PC-3 (cell line): ENCODE results near the gene PPP1R1B. TPM values are rescaled to one million over a fixed set of nuclear protein-coding genes. Genes with fewer than 3 reads are reported as not detected.
A peak's percentile ranks its signal among the peaks of the same experiment; 100 is the strongest.

Source experiments
- ATAC-seq: fragments of 200-7000 bp; cut with Tn5 transposase; 2 replicates; pipeline ENCODE4 v1.9.1; 2020; ENCODE audit warnings: mild to moderate bottlenecking, moderate library complexity
- BruUV-seq: library from RNA; stranded (reverse); fragments of 400-500 nt; replicated peaks from 2 replicates; lab custom pipeline; 2021; lab: Mats Ljungman, UMichigan
- CTCF ChIA-PET: fragments of 300-600 bp; sonication (Branson Sonifier 250); formaldehyde crosslinking; loops from one replicate; lab custom pipeline; 2022; ENCODE audit warnings: antibody characterized with exemption; lab: Charles Lee
- POLR2A ChIA-PET: fragments of 300-600 bp; sonication (Branson Sonifier 250); formaldehyde crosslinking; loops from one replicate; lab custom pipeline; 2022; ENCODE audit warnings: antibody characterized with exemption; ENCODE audit not compliant: unreplicated experiment; lab: Charles Lee
- DNase-seq: peaks from one replicate; pipeline ENCODE4 v3.0.0-alpha.2; 2015
- H2AFZ ChIP-seq: fragments of 300-600 bp; sonication (generic); 2 replicates; pipeline ENCODE4 v1.6.0; 2016; ENCODE audit warnings: antibody characterized with exemption, low read length
- H3F3A ChIP-seq: fragments of 300-600 bp; sonication (generic); one replicate; pipeline ENCODE4 v1.6.0; 2017; ENCODE audit warnings: antibody characterized with exemption, low read length, control low read depth, mild to moderate bottlenecking; ENCODE audit not compliant: unreplicated experiment
- H3K27ac ChIP-seq: fragments of 300-600 bp; sonication (generic); 2 replicates; pipeline ENCODE4 v1.5.1; 2016; ENCODE audit warnings: mild to moderate bottlenecking, low read length
- H3K27me3 ChIP-seq: fragments of 300-600 bp; sonication (generic); 2 replicates; pipeline ENCODE4 v1.6.1; 2016; ENCODE audit warnings: low read length, mixed read lengths
- H3K36me3 ChIP-seq: fragments of 300-600 bp; sonication (generic); 2 replicates; pipeline ENCODE4 v1.6.1; 2016; ENCODE audit warnings: low read depth, mixed run types, low read length, mixed read lengths
- H3K4me1 ChIP-seq: fragments of 300-600 bp; sonication (generic); 2 replicates; pipeline ENCODE4 v1.5.1; 2016; ENCODE audit warnings: low read length; ENCODE audit not compliant: insufficient read depth
- H3K4me2 ChIP-seq: fragments of 300-600 bp; sonication (generic); 2 replicates; pipeline ENCODE4 v1.6.0; 2016; ENCODE audit warnings: low read length
- H3K4me3 ChIP-seq: fragments of 300-600 bp; sonication (generic); 2 replicates; pipeline ENCODE4 v1.5.1; 2016; ENCODE audit warnings: mild to moderate bottlenecking, low read length, mixed read lengths
- H3K79me2 ChIP-seq: fragments of 300-600 bp; sonication (generic); 2 replicates; pipeline ENCODE4 v1.6.1; 2017; ENCODE audit warnings: low read length, mixed read lengths
- H3K9ac ChIP-seq: fragments of 300-600 bp; sonication (generic); 2 replicates; pipeline ENCODE4 v1.6.0; 2016; ENCODE audit warnings: mild to moderate bottlenecking, low read length
- H3K9me2 ChIP-seq: fragments of 300-600 bp; sonication (generic); replicated peaks from 2 replicates; pipeline ENCODE4 v1.6.1; 2016; ENCODE audit warnings: mixed run types, low read length, mixed read lengths
- H3K9me3 ChIP-seq: fragments of 300-600 bp; sonication (generic); 2 replicates; pipeline ENCODE4 v1.6.1; 2016; ENCODE audit warnings: low read length, mixed read lengths
- H4K20me1 ChIP-seq: fragments of 300-600 bp; sonication (generic); 2 replicates; pipeline ENCODE4 v1.6.1; 2016; ENCODE audit warnings: low read length, mixed read lengths
- EZH2 ChIP-seq: fragments of 300-600 bp; sonication (generic); IDR thresholded peaks from one replicate; pipeline ENCODE4 v1.6.1; 2017; ENCODE audit warnings: antibody characterized with exemption, mild to moderate bottlenecking, low read length; ENCODE audit not compliant: unreplicated experiment
- EZH2phosphoT487 ChIP-seq: fragments of 300-600 bp; sonication (generic); IDR thresholded peaks from 2 replicates; pipeline ENCODE4 v1.6.1; 2018; ENCODE audit warnings: mild to moderate bottlenecking, antibody characterized with exemption, low read length, borderline replicate concordance
- intact Hi-C: fragments of 100-400 bp; cut with micrococcal nuclease; formaldehyde crosslinking; loops from 2 replicates; pipeline ENCODE4 v1.9.0; 2023
- total RNA-seq: library from RNA; depleted of rRNA; stranded (reverse); fragments of >200 nt; gene quantifications from 2 replicates; pipeline ENCODE4 v1.2.3, GENCODE V29; 2014
- TF ChIP-seq, protein P1 (sequence below): fragments of 300-600 bp; sonication (generic); conservative IDR thresholded peaks from 2 replicates; pipeline ENCODE4 v1.5.1; 2017; ENCODE audit warnings: antibody characterized with exemption, low read depth, mild to moderate bottlenecking, low read length

PPP1R1B gene
- total RNA-seq, 1 experiment from 2014 or later = 3.1 TPM

DNA sequence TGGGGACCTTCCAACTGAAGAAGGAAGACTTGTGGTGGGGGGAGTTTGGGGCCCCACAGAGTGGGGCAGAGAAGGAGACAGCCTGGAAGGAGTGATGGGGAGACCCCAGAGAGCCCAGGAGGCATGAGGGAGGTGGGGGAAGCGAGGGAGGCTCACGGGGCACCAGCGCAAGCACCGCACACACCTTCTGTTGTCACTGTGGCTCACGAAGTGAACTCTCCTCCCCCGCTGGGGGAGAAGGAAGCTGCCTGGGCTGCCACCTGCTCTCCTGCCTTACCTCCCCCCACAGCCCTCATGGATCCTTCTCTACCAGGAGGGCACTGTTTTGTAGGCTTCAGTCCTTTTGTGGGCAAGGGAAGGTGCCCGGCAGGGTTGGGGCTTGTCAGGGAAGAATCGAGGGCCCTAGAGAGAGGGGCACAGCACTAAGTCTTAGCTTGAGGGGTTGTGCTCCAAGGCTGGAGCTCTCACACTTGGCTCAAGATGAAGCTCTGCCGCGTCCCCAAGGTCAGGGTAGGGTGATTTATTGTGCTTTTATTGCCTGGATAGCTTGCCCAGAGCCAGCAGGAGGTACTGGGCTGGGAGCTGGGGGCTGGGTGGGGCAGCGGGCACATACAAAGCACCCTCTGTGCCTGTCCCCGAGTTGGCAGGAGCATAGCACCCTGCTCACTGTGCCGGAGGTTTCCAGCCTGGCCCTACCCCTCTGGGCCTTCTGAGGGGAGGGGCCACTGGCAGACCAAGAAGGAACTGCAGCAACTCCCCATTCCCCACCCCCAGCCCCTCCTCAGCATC, 5.6 kb downstream of the PPP1R1B start:
- ChIA-PET CTCF (interaction anchor here (0.6 to 1.5 kb wide), 3 partner anchors 9 to 120 kb away, joined by 3 to 8 read pairs (median 6); no protein-coding TSS in a partner anchor), POLR2A (interaction anchor here (0.5 kb wide), 1 partner anchor 752 kb away, joined by 3 read pairs; no protein-coding TSS in a partner anchor)
- TF ChIP-seq EZH2phosphoT487 (no peak), EZH2 (no peak)
- TF ChIP-seq, protein P1, sequence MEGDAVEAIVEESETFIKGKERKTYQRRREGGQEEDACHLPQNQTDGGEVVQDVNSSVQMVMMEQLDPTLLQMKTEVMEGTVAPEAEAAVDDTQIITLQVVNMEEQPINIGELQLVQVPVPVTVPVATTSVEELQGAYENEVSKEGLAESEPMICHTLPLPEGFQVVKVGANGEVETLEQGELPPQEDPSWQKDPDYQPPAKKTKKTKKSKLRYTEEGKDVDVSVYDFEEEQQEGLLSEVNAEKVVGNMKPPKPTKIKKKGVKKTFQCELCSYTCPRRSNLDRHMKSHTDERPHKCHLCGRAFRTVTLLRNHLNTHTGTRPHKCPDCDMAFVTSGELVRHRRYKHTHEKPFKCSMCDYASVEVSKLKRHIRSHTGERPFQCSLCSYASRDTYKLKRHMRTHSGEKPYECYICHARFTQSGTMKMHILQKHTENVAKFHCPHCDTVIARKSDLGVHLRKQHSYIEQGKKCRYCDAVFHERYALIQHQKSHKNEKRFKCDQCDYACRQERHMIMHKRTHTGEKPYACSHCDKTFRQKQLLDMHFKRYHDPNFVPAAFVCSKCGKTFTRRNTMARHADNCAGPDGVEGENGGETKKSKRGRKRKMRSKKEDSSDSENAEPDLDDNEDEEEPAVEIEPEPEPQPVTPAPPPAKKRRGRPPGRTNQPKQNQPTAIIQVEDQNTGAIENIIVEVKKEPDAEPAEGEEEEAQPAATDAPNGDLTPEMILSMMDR = no peak
- H3K9me3 ChIP-seq = no peaks in the 10 kb centered on the region
- peaks cover 4% of the 10 kb centered on the region for H3K27me3 ChIP-seq
- ATAC-seq = peak; percentile 3; the same call in 1 of the 2 replicates
- peaks cover 24% of the 10 kb centered on the region for H3K4me1 ChIP-seq
- peak overlapping the region; percentile 27; the same call in 1 of the 2 replicates for H3K9ac ChIP-seq
- H3F3A ChIP-seq = no peaks in the 10 kb centered on the region
- peak overlapping the region; percentile 71 for H3K27ac ChIP-seq
- H3K9me2 ChIP-seq = no peaks in the 10 kb centered on the region
- peak overlapping the region; percentile 35 for H3K4me2 ChIP-seq
- H2AFZ ChIP-seq = no peak overlapping the region
- peak; percentile 22 for DNase-seq
- H3K4me3 ChIP-seq = no peak overlapping the region
- H3K79me2 ChIP-seq = peaks cover 4% of the 10 kb centered on the region
- BruUV-seq = no TSS peak
- H3K36me3 ChIP-seq = no peaks in the 10 kb centered on the region
- intact Hi-C loops = no loop called here
- H4K20me1 ChIP-seq = no peaks in the 10 kb centered on the region

DNA sequence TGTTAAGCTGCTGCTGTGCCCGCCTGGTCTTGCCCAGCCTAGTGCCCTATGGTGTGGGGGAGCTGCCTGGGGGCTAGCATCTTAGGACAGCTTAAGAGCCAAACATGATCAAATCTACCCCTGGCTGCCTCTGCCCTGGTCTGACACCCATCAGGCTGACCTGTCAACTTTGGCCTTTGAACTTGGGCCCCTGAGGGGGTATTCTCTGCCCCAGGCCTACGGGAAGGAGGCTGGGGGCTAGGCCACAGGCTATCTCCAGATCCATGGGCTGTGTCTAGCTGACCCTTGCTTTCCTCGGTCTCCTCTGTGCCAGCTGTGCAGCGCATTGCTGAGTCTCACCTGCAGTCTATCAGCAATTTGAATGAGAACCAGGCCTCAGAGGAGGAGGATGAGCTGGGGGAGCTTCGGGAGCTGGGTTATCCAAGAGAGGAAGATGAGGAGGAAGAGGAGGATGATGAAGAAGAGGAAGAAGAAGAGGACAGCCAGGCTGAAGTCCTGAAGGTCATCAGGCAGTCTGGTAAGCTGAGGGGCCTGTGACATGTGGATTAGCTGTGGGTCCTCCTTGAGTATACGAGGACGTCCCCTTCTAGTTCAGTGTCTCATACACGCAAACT, 6.9 kb downstream of the PPP1R1B start:
- intact Hi-C loops = no loop called here
- Histone ChIP-seq H2AFZ (no peak overlapping the region), H3K4me1 (peaks cover 33% of the 10 kb centered on the region), H3K4me3 (no peak overlapping the region), H3K79me2 (peaks cover 17% of the 10 kb centered on the region), H3K4me2 (no peak overlapping the region), H3K36me3 (no peaks in the 10 kb centered on the region), H3F3A (no peaks in the 10 kb centered on the region), H3K9me2 (no peaks in the 10 kb centered on the region), H3K27me3 (no peaks in the 10 kb centered on the region), H3K27ac (no peak overlapping the region), H3K9me3 (no peaks in the 10 kb centered on the region), H4K20me1 (no peaks in the 10 kb centered on the region), H3K9ac (no peak overlapping the region)
- ChIA-PET CTCF (interaction anchor here (1.5 kb wide), 1 partner anchor 12 kb away, joined by 6 read pairs; no protein-coding TSS in a partner anchor), POLR2A (interaction anchor here (0.6 kb wide), 1 partner anchor 69 kb away, joined by 3 read pairs; no protein-coding TSS in a partner anchor)
- ATAC-seq (no peak), DNase-seq (no peak)
- TF ChIP-seq, protein P1 = no peak
- TF ChIP-seq EZH2phosphoT487 (no peak), EZH2 (no peak)
- no TSS peak for BruUV-seq
